Neural cell (in vitro differentiated cells): ENCODE measurements around the gene GRM5. TPM values are rescaled to one million over a fixed set of nuclear protein-coding genes. Genes with fewer than 3 reads are reported as not detected.
"Not testable (repeated sequence)": the region's sequence is repeated elsewhere in the genome, so short reads cannot be mapped to it uniquely, and the experiment has no call there.

Experiments used
- H2AFZ ChIP-seq: fragments of 200-600, 300-800 bp; sonication (generic), shearing (Covaris generic); 2 replicates; pipeline ENCODE4 v1.6.0; 2014; ENCODE audit warnings: low read depth, mild to moderate bottlenecking, antibody characterized with exemption, low read length, moderate library complexity
- H3F3A ChIP-seq: fragments of 200-600 bp; shearing (Covaris generic); 2 replicates; pipeline ENCODE4 v1.6.1; 2016; ENCODE audit warnings: mild to moderate bottlenecking, moderate library complexity, mixed read lengths, antibody characterized with exemption, low read length; ENCODE audit not compliant: insufficient read depth, poor library complexity, severe bottlenecking
- H3K27ac ChIP-seq: fragments of 200-600, 300-800 bp; sonication (generic), shearing (Covaris generic); 2 replicates; pipeline ENCODE4 v1.5.1; 2014; ENCODE audit warnings: mild to moderate bottlenecking, low read length, moderate library complexity
- H3K27me3 ChIP-seq: fragments of 300-800, 200-600 bp; sonication (generic), shearing (Covaris generic); 2 replicates; pipeline ENCODE4 v1.6.0; 2014; ENCODE audit warnings: mild to moderate bottlenecking, low read depth, low read length, moderate library complexity; ENCODE audit not compliant: insufficient read depth
- H3K36me3 ChIP-seq: fragments of 300-800, 200-600 bp; sonication (generic), shearing (Covaris generic); 2 replicates; pipeline ENCODE4 v1.5.1; 2014; ENCODE audit warnings: mild to moderate bottlenecking, antibody characterized with exemption, low read length, moderate library complexity; ENCODE audit not compliant: insufficient read depth
- H3K4me2 ChIP-seq: fragments of 300-800, 200-600 bp; sonication (generic), shearing (Covaris generic); 2 replicates; pipeline ENCODE4 v1.6.0; 2014; ENCODE audit warnings: mild to moderate bottlenecking, low read length
- H3K4me3 ChIP-seq: fragments of 300-800, 200-600 bp; sonication (generic), shearing (Covaris generic); 2 replicates; pipeline ENCODE4 v1.5.1; 2014; ENCODE audit warnings: mild to moderate bottlenecking, low read length, moderate library complexity
- H3K79me2 ChIP-seq: fragments of 200-600 bp; shearing (Covaris generic); replicated peaks from 2 replicates; pipeline ENCODE4 v1.6.0; 2014; ENCODE audit warnings: mild to moderate bottlenecking, low read length, moderate library complexity; ENCODE audit not compliant: insufficient read depth
- H3K9ac ChIP-seq: fragments of 300-800, 200-600 bp; sonication (generic), shearing (Covaris generic); 2 replicates; pipeline ENCODE4 v1.6.1; 2016; ENCODE audit warnings: mild to moderate bottlenecking, low read length, mixed read lengths
- H3K9me2 ChIP-seq: fragments of 200-600 bp; shearing (Covaris generic); 2 replicates; pipeline ENCODE4 v1.6.1; 2016; ENCODE audit warnings: mild to moderate bottlenecking, low read length, mixed read lengths; ENCODE audit not compliant: insufficient read depth
- H3K9me3 ChIP-seq: fragments of 200-600, 300-800 bp; sonication (generic), shearing (Covaris generic); 2 replicates; pipeline ENCODE4 v1.6.1; 2016; ENCODE audit warnings: mild to moderate bottlenecking, mixed run types, low read length, moderate library complexity, mixed read lengths
- H4K20me1 ChIP-seq: fragments of 200-600 bp; shearing (Covaris generic); 2 replicates; pipeline ENCODE4 v1.6.1; 2016; ENCODE audit warnings: mild to moderate bottlenecking, mixed run types; ENCODE audit not compliant: insufficient read depth
- EP300 ChIP-seq: fragments of 450-650 bp; conservative IDR thresholded peaks from 2 replicates; pipeline ENCODE4 v1.6.1; 2014; ENCODE audit warnings: antibody characterized with exemption, mild to moderate bottlenecking, moderate library complexity; ENCODE audit not compliant: poor library complexity, severe bottlenecking
- EZH2 ChIP-seq: fragments of 200-600, 300-800 bp; shearing (Covaris generic), sonication (generic); IDR thresholded peaks from 2 replicates; pipeline ENCODE4 v1.6.1; 2014; ENCODE audit warnings: antibody characterized with exemption, low read length, borderline replicate concordance, mild to moderate bottlenecking; ENCODE audit not compliant: insufficient read depth, poor library complexity, severe bottlenecking
- MXI1 ChIP-seq: fragments of 450-650 bp; conservative IDR thresholded peaks from 2 replicates; pipeline ENCODE4 v1.6.1; 2014; ENCODE audit warnings: antibody characterized with exemption, mild to moderate bottlenecking; ENCODE audit not compliant: poor library complexity, severe bottlenecking
- POLR2AphosphoS5 ChIP-seq: IDR thresholded peaks from 2 replicates; pipeline ENCODE4 v1.6.1; 2012
- RAD21 ChIP-seq: fragments of 450-650 bp; conservative IDR thresholded peaks from 2 replicates; pipeline ENCODE4 v1.6.1; 2014; ENCODE audit warnings: antibody characterized with exemption, mild to moderate bottlenecking, moderate library complexity
- SMC3 ChIP-seq: fragments of 450-650 bp; conservative IDR thresholded peaks from 2 replicates; pipeline ENCODE4 v1.6.1; 2014; ENCODE audit warnings: antibody characterized with exemption, mild to moderate bottlenecking, moderate library complexity; ENCODE audit not compliant: poor library complexity
- TAF1 ChIP-seq: IDR thresholded peaks from 2 replicates; pipeline ENCODE4 v1.6.1; 2012; ENCODE audit warnings: low read depth
- polyA plus RNA-seq: library from polyadenylated mRNA; depleted of rRNA; stranded (reverse); fragments of >200 nt; gene quantifications from 2 replicates; pipeline ENCODE4 v1.2.3, GENCODE V29; 2014
- TF ChIP-seq, protein P1 (sequence below): IDR thresholded peaks from 2 replicates; pipeline ENCODE4 v1.6.1; 2012; ENCODE audit warnings: borderline replicate concordance
- TF ChIP-seq, protein P2 (sequence below): fragments of 450-650 bp; IDR thresholded peaks from 2 replicates; pipeline ENCODE4 v1.5.1; 2014; ENCODE audit warnings: antibody characterized with exemption, mild to moderate bottlenecking, moderate library complexity; ENCODE audit not compliant: poor library complexity, severe bottlenecking

The GRM5 gene
- polyA plus RNA-seq, 1 donor from 2014 or later, result 11.8 TPM

DNA sequence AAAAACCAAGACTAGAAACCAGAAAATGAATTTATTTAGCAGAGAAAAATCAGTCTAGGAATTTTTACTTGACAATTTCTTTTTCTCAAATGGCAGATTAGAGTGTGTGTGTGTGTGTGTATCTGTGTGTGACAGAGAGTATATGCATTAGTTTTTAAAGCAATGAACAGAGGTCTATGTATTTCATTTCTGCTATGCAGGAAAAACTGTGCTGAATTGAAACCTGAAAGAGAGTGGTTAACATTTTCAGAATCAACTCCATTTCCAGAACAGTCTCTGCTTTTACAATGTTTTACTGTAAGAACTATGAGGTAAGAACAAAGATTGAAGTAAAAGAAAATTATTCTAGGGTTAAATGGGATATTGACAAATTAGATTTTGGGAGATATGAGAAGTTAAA is 114.8 kb downstream of the GRM5 start:
- Histone ChIP-seq H3K27ac (no peak overlapping the region), H3K4me3 (no peak overlapping the region), H3K79me2 (no peaks in the 10 kb centered on the region), H3F3A (no peaks in the 10 kb centered on the region), H3K9ac (no peak overlapping the region), H3K9me2 (no peaks in the 10 kb centered on the region), H4K20me1 (no peaks in the 10 kb centered on the region), H3K36me3 (no peaks in the 10 kb centered on the region), H3K27me3 (no peaks in the 10 kb centered on the region), H2AFZ (no peak overlapping the region), H3K9me3 (no peaks in the 10 kb centered on the region), H3K4me2 (no peak overlapping the region)
- TF ChIP-seq MXI1, result no peak
- no peak for TF ChIP-seq EP300
- TF ChIP-seq, protein P1, sequence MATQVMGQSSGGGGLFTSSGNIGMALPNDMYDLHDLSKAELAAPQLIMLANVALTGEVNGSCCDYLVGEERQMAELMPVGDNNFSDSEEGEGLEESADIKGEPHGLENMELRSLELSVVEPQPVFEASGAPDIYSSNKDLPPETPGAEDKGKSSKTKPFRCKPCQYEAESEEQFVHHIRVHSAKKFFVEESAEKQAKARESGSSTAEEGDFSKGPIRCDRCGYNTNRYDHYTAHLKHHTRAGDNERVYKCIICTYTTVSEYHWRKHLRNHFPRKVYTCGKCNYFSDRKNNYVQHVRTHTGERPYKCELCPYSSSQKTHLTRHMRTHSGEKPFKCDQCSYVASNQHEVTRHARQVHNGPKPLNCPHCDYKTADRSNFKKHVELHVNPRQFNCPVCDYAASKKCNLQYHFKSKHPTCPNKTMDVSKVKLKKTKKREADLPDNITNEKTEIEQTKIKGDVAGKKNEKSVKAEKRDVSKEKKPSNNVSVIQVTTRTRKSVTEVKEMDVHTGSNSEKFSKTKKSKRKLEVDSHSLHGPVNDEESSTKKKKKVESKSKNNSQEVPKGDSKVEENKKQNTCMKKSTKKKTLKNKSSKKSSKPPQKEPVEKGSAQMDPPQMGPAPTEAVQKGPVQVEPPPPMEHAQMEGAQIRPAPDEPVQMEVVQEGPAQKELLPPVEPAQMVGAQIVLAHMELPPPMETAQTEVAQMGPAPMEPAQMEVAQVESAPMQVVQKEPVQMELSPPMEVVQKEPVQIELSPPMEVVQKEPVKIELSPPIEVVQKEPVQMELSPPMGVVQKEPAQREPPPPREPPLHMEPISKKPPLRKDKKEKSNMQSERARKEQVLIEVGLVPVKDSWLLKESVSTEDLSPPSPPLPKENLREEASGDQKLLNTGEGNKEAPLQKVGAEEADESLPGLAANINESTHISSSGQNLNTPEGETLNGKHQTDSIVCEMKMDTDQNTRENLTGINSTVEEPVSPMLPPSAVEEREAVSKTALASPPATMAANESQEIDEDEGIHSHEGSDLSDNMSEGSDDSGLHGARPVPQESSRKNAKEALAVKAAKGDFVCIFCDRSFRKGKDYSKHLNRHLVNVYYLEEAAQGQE, result no peak
- no peak for TF ChIP-seq TAF1
- TF ChIP-seq RAD21, result no peak
- no peak for TF ChIP-seq POLR2AphosphoS5
- TF ChIP-seq, protein P2, sequence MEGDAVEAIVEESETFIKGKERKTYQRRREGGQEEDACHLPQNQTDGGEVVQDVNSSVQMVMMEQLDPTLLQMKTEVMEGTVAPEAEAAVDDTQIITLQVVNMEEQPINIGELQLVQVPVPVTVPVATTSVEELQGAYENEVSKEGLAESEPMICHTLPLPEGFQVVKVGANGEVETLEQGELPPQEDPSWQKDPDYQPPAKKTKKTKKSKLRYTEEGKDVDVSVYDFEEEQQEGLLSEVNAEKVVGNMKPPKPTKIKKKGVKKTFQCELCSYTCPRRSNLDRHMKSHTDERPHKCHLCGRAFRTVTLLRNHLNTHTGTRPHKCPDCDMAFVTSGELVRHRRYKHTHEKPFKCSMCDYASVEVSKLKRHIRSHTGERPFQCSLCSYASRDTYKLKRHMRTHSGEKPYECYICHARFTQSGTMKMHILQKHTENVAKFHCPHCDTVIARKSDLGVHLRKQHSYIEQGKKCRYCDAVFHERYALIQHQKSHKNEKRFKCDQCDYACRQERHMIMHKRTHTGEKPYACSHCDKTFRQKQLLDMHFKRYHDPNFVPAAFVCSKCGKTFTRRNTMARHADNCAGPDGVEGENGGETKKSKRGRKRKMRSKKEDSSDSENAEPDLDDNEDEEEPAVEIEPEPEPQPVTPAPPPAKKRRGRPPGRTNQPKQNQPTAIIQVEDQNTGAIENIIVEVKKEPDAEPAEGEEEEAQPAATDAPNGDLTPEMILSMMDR, result no peak
- TF ChIP-seq SMC3, result no peak
- TF ChIP-seq EZH2, result no peak

- H3K36me3 ChIP-seq, H3K9ac ChIP-seq, H4K20me1 ChIP-seq, H3K27me3 ChIP-seq, H3K4me3 ChIP-seq, H3K79me2 ChIP-seq, H2AFZ ChIP-seq, H3K27ac ChIP-seq, H3K9me2 ChIP-seq, H3K9me3 ChIP-seq, H3F3A ChIP-seq, H3K4me2 ChIP-seq: not testable (repeated sequence)
These were observed 116.9 kb downstream of the GRM5 start for GRCh38 chr11:88948908-88949307.

GRCh38 chr11:88947843-88948572 is 117.8 kb downstream of the GRM5 start:
- not testable (repeated sequence) for H3K36me3 ChIP-seq, H3K79me2 ChIP-seq, H3K4me3 ChIP-seq, H3K9ac ChIP-seq, H3K9me2 ChIP-seq, H3K27me3 ChIP-seq, H3K27ac ChIP-seq, H3K4me2 ChIP-seq, H2AFZ ChIP-seq, H3K9me3 ChIP-seq, H3F3A ChIP-seq, H4K20me1 ChIP-seq

DNA sequence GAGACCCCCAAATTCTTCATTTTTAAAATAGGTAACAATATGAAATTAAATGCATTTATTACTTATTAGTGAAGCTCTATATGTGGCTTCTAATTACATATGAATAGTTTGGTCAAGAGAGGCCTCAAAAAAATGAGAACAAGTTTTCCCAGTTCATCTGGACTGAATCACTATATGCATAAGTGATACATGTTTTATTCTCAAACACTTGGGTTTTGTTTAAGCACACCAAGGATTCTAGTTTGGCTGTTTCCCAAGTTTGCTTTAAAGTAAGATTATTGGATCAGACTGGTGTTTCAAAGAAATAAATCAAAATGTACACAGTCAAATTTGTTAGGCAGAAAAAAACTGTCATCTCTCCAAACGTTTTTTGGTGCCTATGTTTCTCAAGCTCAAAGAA is 136.1 kb downstream of the GRM5 start:
- H3K36me3 ChIP-seq, H3F3A ChIP-seq, H3K9me3 ChIP-seq, H3K4me2 ChIP-seq, H3K4me3 ChIP-seq, H3K9ac ChIP-seq, H3K27ac ChIP-seq, H2AFZ ChIP-seq, H3K79me2 ChIP-seq, H3K9me2 ChIP-seq, H3K27me3 ChIP-seq, H4K20me1 ChIP-seq: not testable (repeated sequence)

GRCh38 chr11:88917065-88917464 is 148.7 kb downstream of the GRM5 start:
- not testable (repeated sequence) for H2AFZ ChIP-seq, H3K4me3 ChIP-seq, H4K20me1 ChIP-seq, H3K4me2 ChIP-seq, H3K79me2 ChIP-seq, H3K9me2 ChIP-seq, H3F3A ChIP-seq, H3K27ac ChIP-seq, H3K36me3 ChIP-seq, H3K9ac ChIP-seq, H3K27me3 ChIP-seq, H3K9me3 ChIP-seq
